Sigmoid colon (tissue), 7 donors: ENCODE data around the gene PTGIS. TPM values are rescaled to one million over a fixed set of nuclear protein-coding genes. Genes with fewer than 3 reads are reported as not detected.
A peak's percentile ranks its signal among the peaks of the same experiment; 100 is the strongest.

Experiments
- DNase-seq: peaks from one replicate; pipeline ENCODE4 v3.0.0-alpha.2; 2019
- H3K27ac ChIP-seq, 4 donors: fragments of 200-600 bp; sonication (generic); one replicate each; pipeline ENCODE4 v1.5.1; 2016 to 2019; ENCODE audit warnings: mild to moderate bottlenecking in 1 of 4
- H3K27me3 ChIP-seq, 3 donors: fragments of 200-600 bp; sonication (generic); one replicate each; pipeline ENCODE4 v1.5.1; 2019; ENCODE audit warnings: mild to moderate bottlenecking in 1 of 3
- H3K36me3 ChIP-seq, 4 donors: fragments of 200-600 bp; sonication (generic); one replicate each; pipeline ENCODE4 v1.5.1; 2016 to 2019
- H3K4me1 ChIP-seq, 4 donors: fragments of 200-600 bp; sonication (generic); one replicate each; pipeline ENCODE4 v1.5.1; 2017 to 2019
- H3K4me3 ChIP-seq, 4 donors: fragments of 200-600 bp; sonication (generic); one replicate each; pipeline ENCODE4 v1.5.1; 2017 to 2019; ENCODE audit warnings: mild to moderate bottlenecking in 2 of 4, moderate library complexity in 1 of 4
- H3K9me3 ChIP-seq, 4 donors: fragments of 200-600 bp in 3 of 4; sonication (generic) in 3 of 4; one replicate each; pipeline versions ENCODE4 v1.5.1 to v1.6.1; 2013 to 2019
- CTCF ChIP-seq, 4 experiments: fragments of 450-650 bp in 3 of 4; fragments of 200-600 bp in 1 of 4; IDR thresholded peaks; one replicate each; pipeline ENCODE4 v1.5.1; 2016 to 2019; ENCODE audit warnings: antibody characterized with exemption in 4 of 4, mild to moderate bottlenecking in 3 of 4, moderate library complexity in 2 of 4
- EP300 ChIP-seq, 4 donors: sonication (generic); formaldehyde crosslinking; IDR thresholded peaks; one replicate each; pipeline ENCODE4 v1.6.1; 2017; ENCODE audit warnings: antibody characterized with exemption in 4 of 4
- POLR2A ChIP-seq, 2 donors: fragments of 450-650 bp; IDR thresholded peaks; one replicate each; pipeline ENCODE4 v1.6.1; 2016; ENCODE audit warnings: antibody characterized with exemption in 2 of 2, mild to moderate bottlenecking in 2 of 2, moderate library complexity in 2 of 2
- POLR2AphosphoS5 ChIP-seq, 4 donors: sonication (generic); formaldehyde crosslinking; IDR thresholded peaks; one replicate each; pipeline ENCODE4 v1.6.1; 2017; ENCODE audit warnings: antibody characterized with exemption in 4 of 4
- WGBS, 2 donors: extraction: QIAGEN DNeasy Blood & Tissue Kit; methylation state at CpG; one replicate each; pipeline ENCODE4 v1.1.7; 2013; 5-methylcytosine and 5-hydroxymethylcytosine counted together
- intact Hi-C: fragments of 100-400 bp; cut with DNase I; formaldehyde crosslinking; loops from one replicate; pipeline ENCODE4 v1.15.1; 2023
- polyA plus RNA-seq, 3 donors: library from polyadenylated mRNA; stranded (reverse); fragments of 200-250 nt; gene quantifications; one replicate each; pipeline ENCODE4 v1.2.3, GENCODE V29; 2013
- total RNA-seq, 4 donors: library from RNA; depleted of rRNA; stranded (reverse); fragments of >200 nt; gene quantifications; one replicate each; pipeline ENCODE4 v1.1.0, GENCODE V29; 2016
- donor health status: healthy with polysubstance abuse.
- donor health status: Bipolar disorder and iron deficiency.
- donor health status: healthy.

The PTGIS gene
- total and polyA plus RNA-seq, 7 donors = 0.46 to 241 (median 55.3) TPM

DNA sequence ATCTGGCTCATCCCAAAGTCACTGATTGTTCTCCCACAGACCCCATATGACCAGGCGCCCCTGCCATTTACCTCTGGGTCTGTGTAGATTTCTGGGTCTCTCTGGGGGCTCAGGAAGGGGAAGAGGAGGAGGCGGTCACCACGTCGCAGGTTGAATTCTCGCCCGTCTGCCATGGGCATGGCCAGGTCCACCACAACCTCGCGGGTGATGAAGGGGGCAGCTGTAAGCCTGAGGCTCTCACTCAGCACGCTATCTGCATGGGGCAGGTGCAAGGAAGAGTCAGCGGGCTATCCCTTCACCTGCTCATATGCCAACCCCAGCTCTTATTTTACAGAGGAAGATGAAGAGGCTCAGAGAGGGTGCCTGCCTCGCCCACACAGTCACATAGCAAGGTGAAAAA, 54.9 kb downstream of the PTGIS start:
- no peak for DNase-seq
- H3K36me3 ChIP-seq = peaks cover 0 to 35% (median 6%) of the 10 kb centered on the region in 4 donors
- no peaks in the 10 kb centered on the region for H3K9me3 ChIP-seq
- H3K27ac ChIP-seq = peak overlapping the region in 2 of 4 donors; percentile 8 to 18
- H3K4me3 ChIP-seq = no peak overlapping the region
- no peaks in the 10 kb centered on the region for H3K27me3 ChIP-seq
- TF ChIP-seq CTCF (IDR thresholded peaks at IDR 0.05) = no peak
- intact Hi-C loops = no loop called here
- peaks cover 0 to 36% (median 34%) of the 10 kb centered on the region in 4 donors for H3K4me1 ChIP-seq
- WGBS, 2 donors = 83 to 95% methylated on average over 11 of the region's 11 CpGs

- Histone ChIP-seq H3K4me1 (peaks cover 0 to 40% (median 38%) of the 10 kb centered on the region in 4 donors), H3K27me3 (no peaks in the 10 kb centered on the region), H3K36me3 (peaks cover 0 to 36% (median 8%) of the 10 kb centered on the region in 4 donors), H3K9me3 (no peaks in the 10 kb centered on the region), H3K4me3 (no peak overlapping the region), H3K27ac (peak overlapping the region; percentile 64 to 86 (median 76))
- 88 to 93% methylated on average over 2 of the region's 2 CpGs for WGBS, 2 donors
- intact Hi-C loops = no loop called here
- DNase-seq = no peak
- TF ChIP-seq CTCF (IDR thresholded peaks at IDR 0.05) (no peak), EP300 (IDR thresholded peaks at IDR 0.05) (no peak), POLR2AphosphoS5 (IDR thresholded peaks at IDR 0.05) (no peak), POLR2A (IDR thresholded peaks at IDR 0.05) (no peak)
Measured at GRCh38 chr20:49511788-49512525, 56.0 kb downstream of the PTGIS start.

- peak; percentile 90 for DNase-seq
- Histone ChIP-seq H3K9me3 (no peaks in the 10 kb centered on the region), H3K36me3 (peaks cover 0 to 42% (median 10%) of the 10 kb centered on the region in 4 donors), H3K4me1 (peaks cover 0 to 40% (median 38%) of the 10 kb centered on the region in 4 donors), H3K4me3 (no peak overlapping the region), H3K27ac (peak overlapping the region; percentile 64 to 86 (median 76)), H3K27me3 (no peaks in the 10 kb centered on the region)
- TF ChIP-seq POLR2AphosphoS5 (IDR thresholded peaks at IDR 0.05) (peak; percentile 7 to 50 (median 40)), EP300 (IDR thresholded peaks at IDR 0.05) (no peak)
- WGBS, 2 donors = 37 to 58% methylated on average over 12 of the region's 12 CpGs
- intact Hi-C loops = no loop called here
Measured at GRCh38 chr20:49510562-49511122, 57.3 kb downstream of the PTGIS start.

- WGBS, 2 donors = 44 to 58% methylated on average over 14 of the region's 14 CpGs
- intact Hi-C loops = loop anchor here (1.0 kb wide), 1 partner anchor 174 kb away; no protein-coding TSS in a partner anchor
- H3K27ac ChIP-seq = peak overlapping the region; percentile 53 to 86 (median 76)
- no peaks in the 10 kb centered on the region for H3K9me3 ChIP-seq
- H3K4me1 ChIP-seq = peaks cover 0 to 40% (median 38%) of the 10 kb centered on the region in 4 donors
- peak; percentile 40 to 61 (median 52) for TF ChIP-seq CTCF (IDR thresholded peaks at IDR 0.05)
- TF ChIP-seq POLR2AphosphoS5 (IDR thresholded peaks at IDR 0.05) = peak; percentile 22 to 61 (median 40)
- no peak for TF ChIP-seq EP300 (IDR thresholded peaks at IDR 0.05)
- H3K27me3 ChIP-seq = no peaks in the 10 kb centered on the region
- DNase-seq = peak; percentile 58
- no peak overlapping the region for H3K4me3 ChIP-seq
- H3K36me3 ChIP-seq = peaks cover 0 to 31% (median 10%) of the 10 kb centered on the region in 4 donors
Measured at GRCh38 chr20:49508435-49509199, 59.3 kb downstream of the PTGIS start.
